Keratinocyte (primary cell): ENCODE data around the gene CA4.

Experiments used
- EZH2 ChIP-seq: IDR thresholded peaks from one replicate; pipeline ENCODE4 v1.6.1; 2012; ENCODE audit warnings: inconsistent platforms, mild to moderate bottlenecking, low read length, moderate library complexity
- TF ChIP-seq, protein P1 (sequence below), 3 experiments: IDR thresholded peaks in 1 of 3; conservative IDR thresholded peaks in 1 of 3; optimal IDR thresholded peaks in 1 of 3; 2 replicates in 2 of 3; 3 replicates in 1 of 3; pipeline versions ENCODE3 to v1.5.1; 2011; ENCODE audit warnings: low read length in 3 of 3, mild to moderate bottlenecking in 3 of 3, moderate library complexity in 2 of 3, control low read depth in 1 of 3, inconsistent platforms in 1 of 3; ENCODE audit not compliant: insufficient read depth in 2 of 3; ENCODE audit errors: extremely low read depth in 1 of 3

- TF ChIP-seq, protein P1, sequence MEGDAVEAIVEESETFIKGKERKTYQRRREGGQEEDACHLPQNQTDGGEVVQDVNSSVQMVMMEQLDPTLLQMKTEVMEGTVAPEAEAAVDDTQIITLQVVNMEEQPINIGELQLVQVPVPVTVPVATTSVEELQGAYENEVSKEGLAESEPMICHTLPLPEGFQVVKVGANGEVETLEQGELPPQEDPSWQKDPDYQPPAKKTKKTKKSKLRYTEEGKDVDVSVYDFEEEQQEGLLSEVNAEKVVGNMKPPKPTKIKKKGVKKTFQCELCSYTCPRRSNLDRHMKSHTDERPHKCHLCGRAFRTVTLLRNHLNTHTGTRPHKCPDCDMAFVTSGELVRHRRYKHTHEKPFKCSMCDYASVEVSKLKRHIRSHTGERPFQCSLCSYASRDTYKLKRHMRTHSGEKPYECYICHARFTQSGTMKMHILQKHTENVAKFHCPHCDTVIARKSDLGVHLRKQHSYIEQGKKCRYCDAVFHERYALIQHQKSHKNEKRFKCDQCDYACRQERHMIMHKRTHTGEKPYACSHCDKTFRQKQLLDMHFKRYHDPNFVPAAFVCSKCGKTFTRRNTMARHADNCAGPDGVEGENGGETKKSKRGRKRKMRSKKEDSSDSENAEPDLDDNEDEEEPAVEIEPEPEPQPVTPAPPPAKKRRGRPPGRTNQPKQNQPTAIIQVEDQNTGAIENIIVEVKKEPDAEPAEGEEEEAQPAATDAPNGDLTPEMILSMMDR (optimal IDR thresholded peaks at IDR 0.05 in 1 of 3, IDR thresholded peaks at IDR 0.05 in 1 of 3, conservative IDR thresholded peaks at IDR 0.05 in 1 of 3; ENCODE audit: extremely low read depth in 1 of 3, insufficient read depth in 2 of 3, low read length in 3 of 3), result no peak
- TF ChIP-seq EZH2, result no peak
Measured at GRCh38 chr17:60154616-60155426, 5.0 kb downstream of the CA4 start.
